Right renal cortex interstitium (tissue), 3 donors: ENCODE data around the gene ARFGEF2. TPM values are rescaled to one million over a fixed set of nuclear protein-coding genes. Genes with fewer than 3 reads are reported as not detected.
"Not testable (repeated sequence)": the region's sequence is repeated elsewhere in the genome, so short reads cannot be mapped to it uniquely, and the experiment has no call there.

ENCODE experiments used
- DNase-seq, 3 donors: peaks; one replicate each; pipeline ENCODE4 v3.0.0-alpha.2; 2013; ENCODE audit warnings: low read depth in 3 of 3, low spot score in 2 of 3
- polyA plus RNA-seq, 3 donors: library from polyadenylated mRNA; unstranded; fragments of 120-200 nt; gene quantifications; one replicate each; pipeline ENCODE4 v1.2.1, GENCODE V29; 2013; ENCODE audit not compliant: insufficient read length in 3 of 3

ARFGEF2 gene
- polyA plus RNA-seq, 3 donors, result 27.4 to 28.6 (median 28.3) TPM

GRCh38 chr20:49046087-49046900 is 124.8 kb downstream of the ARFGEF2 start, which contains the start of gene CSE1L:
CSE1L (plus strand) TSS chr20:49046312; CDS start chr20:49058464, 12,152 bp downstream.
- peak; percentile 84 to 87 (median 85) for DNase-seq

GRCh38 chr20:49052334-49052733 is 130.8 kb downstream of the ARFGEF2 start:
- no peak for DNase-seq

GRCh38 chr20:49054056-49054643 is 132.6 kb downstream of the ARFGEF2 start:
- DNase-seq, result no peak

- no peak for DNase-seq
Observed at GRCh38 chr20:49063279-49063678, 141.8 kb downstream of the ARFGEF2 start.

- no peak for DNase-seq
Observed at GRCh38 chr20:49074521-49074920, 153.0 kb downstream of the ARFGEF2 start.

DNA sequence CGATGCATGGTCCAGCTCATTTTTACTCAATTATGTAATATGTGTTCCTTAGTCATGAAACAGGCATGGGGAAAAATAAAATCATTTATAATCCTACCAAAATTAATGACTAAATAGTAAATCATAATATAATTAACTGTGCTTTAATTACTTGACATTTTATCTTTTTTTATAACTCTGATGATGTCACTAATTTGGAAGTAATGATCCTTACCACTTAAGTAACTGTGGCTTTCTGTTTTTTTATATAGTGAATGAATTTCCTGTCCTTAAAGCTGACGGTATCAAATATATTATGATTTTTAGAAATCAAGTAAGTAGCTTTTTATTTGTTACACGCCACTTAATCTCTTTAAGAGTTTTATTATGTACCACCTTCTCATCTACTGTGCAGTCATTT is 156.8 kb downstream of the ARFGEF2 start:
- no peak for DNase-seq

DNA sequence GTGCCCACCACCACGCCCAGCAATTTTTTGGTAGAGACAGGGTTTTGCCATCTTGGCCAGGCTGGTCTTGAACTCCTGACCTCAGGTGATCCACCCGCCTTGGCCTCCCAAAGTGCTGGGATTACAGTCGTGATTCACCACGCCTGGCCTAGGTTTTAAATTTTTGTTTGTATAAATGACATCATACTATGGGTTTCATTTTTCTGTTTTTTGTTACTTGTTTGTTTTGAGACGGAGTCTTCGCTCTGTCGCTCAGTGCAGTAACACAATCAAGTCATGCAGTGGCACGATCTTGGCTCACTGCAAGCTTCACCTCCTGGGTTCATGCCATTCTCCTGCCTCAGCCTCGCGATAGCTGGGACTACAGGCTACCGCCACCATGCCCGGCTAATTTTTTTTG is 160.8 kb downstream of the ARFGEF2 start:
- DNase-seq, result not testable (repeated sequence)

Other genes with a start within 250 kb of the ARFGEF2 start
- gene PREX1, start 93.7 kb upstream of the ARFGEF2 start, polyA plus RNA-seq, result 10 to 100 TPM; 12.8 to 15.3 (median 13.9) TPM
- gene CSE1L, start 124.6 kb downstream of the ARFGEF2 start, polyA plus RNA-seq, result 100 to 1,000 TPM; 114 to 122 (median 114) TPM